Gastrocnemius medialis (tissue), 4 donors: ENCODE measurements around the gene PDE7B. TPM values are rescaled to one million over a fixed set of nuclear protein-coding genes. Genes with fewer than 3 reads are reported as not detected.
A peak's percentile ranks its signal among the peaks of the same experiment; 100 is the strongest.

ENCODE experiments used
- ATAC-seq, 2 donors: fragments of 150-250 bp; one replicate each; pipeline ENCODE4 v1.9.1; 2016
- DNase-seq, 2 donors: peaks; one replicate each; pipeline ENCODE4 v3.0.0-alpha.2; 2019
- H3K27ac ChIP-seq, 4 donors: fragments of 200-600 bp; sonication (generic); 1 replicate in 1 of 4; 2 replicates in 3 of 4; pipeline ENCODE4 v1.5.1; 2016 to 2018; ENCODE audit warnings: mild to moderate bottlenecking in 2 of 4, moderate library complexity in 1 of 4
- H3K27me3 ChIP-seq, 3 donors: fragments of 200-600 bp; sonication (generic) in 2 of 3; 1 replicate in 1 of 3; 2 replicates in 2 of 3; pipeline versions ENCODE4 v1.5.1 to v1.6.0; 2016 to 2019; ENCODE audit warnings: mild to moderate bottlenecking in 1 of 3, moderate library complexity in 1 of 3
- H3K36me3 ChIP-seq, 2 donors: fragments of 200-600 bp; sonication (generic) in 1 of 2; one replicate each; pipeline ENCODE4 v1.5.1; 2017 to 2018
- H3K4me1 ChIP-seq, 2 donors: fragments of 200-600 bp; sonication (generic) in 1 of 2; one replicate each; pipeline ENCODE4 v1.5.1; 2016 to 2017; ENCODE audit warnings: mild to moderate bottlenecking in 2 of 2
- H3K4me3 ChIP-seq, 4 donors: fragments of 200-600 bp; sonication (generic) in 3 of 4; 1 replicate in 1 of 4; 2 replicates in 3 of 4; pipeline ENCODE4 v1.5.1; 2016 to 2019; ENCODE audit warnings: mild to moderate bottlenecking in 2 of 4
- H3K9me3 ChIP-seq, 3 donors: fragments of 200-600 bp; sonication (generic) in 2 of 3; 1 replicate in 1 of 3; 2 replicates in 2 of 3; pipeline ENCODE4 v1.5.1; 2016 to 2019
- POLR2A ChIP-seq, 2 donors: fragments of 450-650 bp; IDR thresholded peaks; one replicate each; pipeline ENCODE4 v1.6.1; 2017; ENCODE audit warnings: antibody characterized with exemption in 2 of 2, mild to moderate bottlenecking in 2 of 2, moderate library complexity in 2 of 2
- in situ Hi-C, 4 donors: fragments of 200-750 bp; cut with MboI; loops; one replicate each; pipeline versions ENCODE4 v1.15.0 to v1.8.0; 2017; ENCODE audit warnings: low sequenced_read_pairs in 4 of 4
- intact Hi-C: fragments of 100-400 bp; cut with DNase I; formaldehyde crosslinking; loops from one replicate; pipeline ENCODE4 v1.15.1; 2023; ENCODE audit warnings: low total_unique reads
- total RNA-seq, 4 donors: library from RNA; depleted of rRNA; stranded (reverse); fragments of >200 nt; gene quantifications; one replicate each; pipeline versions ENCODE4 v1.1.0 to v1.2.3, GENCODE V29; 2016
- TF ChIP-seq, protein P1 (sequence below), 5 experiments: fragments of 450-650 bp in 3 of 5; fragments of 200-600 bp in 2 of 5; sonication (generic) in 2 of 5; IDR thresholded peaks in 4 of 5; conservative IDR thresholded peaks in 1 of 5; 1 replicate in 4 of 5; 2 replicates in 1 of 5; pipeline ENCODE4 v1.5.1; 2016 to 2019; ENCODE audit warnings: antibody characterized with exemption in 5 of 5, mild to moderate bottlenecking in 3 of 5, moderate library complexity in 3 of 5

PDE7B gene
- total RNA-seq, 4 donors from 2014 or later = 2.2 to 3.6 (median 2.7) TPM

DNA sequence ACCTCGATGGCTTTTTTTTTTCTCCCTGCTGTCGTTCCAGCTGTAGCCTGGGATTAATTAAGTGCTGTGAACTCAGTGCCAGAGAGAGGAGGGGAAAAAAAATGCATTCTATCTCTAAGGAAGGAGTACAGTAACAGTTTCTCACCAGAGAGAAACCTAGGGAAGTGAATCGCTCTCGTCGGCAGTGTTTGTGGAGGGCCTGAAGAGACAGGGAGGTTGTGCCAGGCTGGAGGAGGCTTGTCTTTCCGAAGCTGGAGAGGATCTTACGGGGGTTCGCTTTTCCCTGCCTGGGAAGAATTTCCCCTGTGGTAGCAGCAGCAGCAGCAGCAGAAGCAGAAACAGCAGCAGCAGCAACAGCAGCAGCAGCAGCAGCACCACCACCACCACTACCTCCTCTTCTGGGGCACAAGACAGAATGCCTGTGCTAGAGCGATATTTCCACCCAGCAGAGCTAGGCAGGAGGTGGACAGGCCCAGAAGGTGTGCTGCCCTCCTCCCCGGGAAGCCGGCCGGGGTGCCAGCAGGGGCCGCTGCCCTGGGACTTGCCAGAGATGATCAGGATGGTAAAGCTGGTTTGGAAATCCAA is 186.5 kb downstream of the PDE7B start:
- Histone ChIP-seq H3K27ac (peak overlapping the region; percentile 62 to 76 (median 69)), H3K27me3 (no peaks in the 10 kb centered on the region), H3K4me1 (peaks cover 19 to 43% of the 10 kb centered on the region in 2 donors), H3K4me3 (peak overlapping the region; percentile 29 to 45 (median 38)), H3K36me3 (no peaks in the 10 kb centered on the region), H3K9me3 (no peaks in the 10 kb centered on the region)
- TF ChIP-seq, protein P1, sequence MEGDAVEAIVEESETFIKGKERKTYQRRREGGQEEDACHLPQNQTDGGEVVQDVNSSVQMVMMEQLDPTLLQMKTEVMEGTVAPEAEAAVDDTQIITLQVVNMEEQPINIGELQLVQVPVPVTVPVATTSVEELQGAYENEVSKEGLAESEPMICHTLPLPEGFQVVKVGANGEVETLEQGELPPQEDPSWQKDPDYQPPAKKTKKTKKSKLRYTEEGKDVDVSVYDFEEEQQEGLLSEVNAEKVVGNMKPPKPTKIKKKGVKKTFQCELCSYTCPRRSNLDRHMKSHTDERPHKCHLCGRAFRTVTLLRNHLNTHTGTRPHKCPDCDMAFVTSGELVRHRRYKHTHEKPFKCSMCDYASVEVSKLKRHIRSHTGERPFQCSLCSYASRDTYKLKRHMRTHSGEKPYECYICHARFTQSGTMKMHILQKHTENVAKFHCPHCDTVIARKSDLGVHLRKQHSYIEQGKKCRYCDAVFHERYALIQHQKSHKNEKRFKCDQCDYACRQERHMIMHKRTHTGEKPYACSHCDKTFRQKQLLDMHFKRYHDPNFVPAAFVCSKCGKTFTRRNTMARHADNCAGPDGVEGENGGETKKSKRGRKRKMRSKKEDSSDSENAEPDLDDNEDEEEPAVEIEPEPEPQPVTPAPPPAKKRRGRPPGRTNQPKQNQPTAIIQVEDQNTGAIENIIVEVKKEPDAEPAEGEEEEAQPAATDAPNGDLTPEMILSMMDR (IDR thresholded peaks at IDR 0.05 in 4 of 5, conservative IDR thresholded peaks at IDR 0.05 in 1 of 5) = peak in 2 of 5 experiments; percentile 18 to 22
- no peak for TF ChIP-seq POLR2A (IDR thresholded peaks at IDR 0.05)
- intact Hi-C loops = loop anchor here (5.0 kb wide), 1 partner anchor 64 kb away; no protein-coding TSS in a partner anchor
- DNase-seq (no peak), ATAC-seq (peak; percentile 24 to 39)
- in situ Hi-C loops = no loop called here

DNA sequence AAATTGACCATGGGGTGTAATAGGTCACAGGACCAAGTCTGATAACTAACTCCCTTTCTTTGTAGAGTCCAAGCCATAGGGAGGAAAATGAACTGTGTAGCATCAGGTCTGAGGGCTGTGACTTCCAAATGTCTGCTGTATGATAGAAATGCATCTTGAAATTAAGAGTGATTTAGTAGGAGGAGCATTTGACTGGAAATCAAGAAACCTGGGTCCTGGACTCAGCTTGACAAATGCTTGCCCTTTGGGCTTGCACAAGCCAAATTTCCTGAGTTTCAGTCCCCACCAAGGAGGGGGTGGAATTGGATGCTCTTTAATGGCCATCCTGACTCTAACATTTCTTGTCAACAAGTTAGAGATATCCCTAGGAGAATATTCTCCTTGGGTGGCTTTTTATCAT is 187.0 kb downstream of the PDE7B start:
- Histone ChIP-seq H3K27ac (peak overlapping the region; percentile 62 to 76 (median 69)), H3K36me3 (no peaks in the 10 kb centered on the region), H3K9me3 (no peaks in the 10 kb centered on the region), H3K4me3 (peak overlapping the region; percentile 29 to 45 (median 38)), H3K27me3 (no peaks in the 10 kb centered on the region), H3K4me1 (peaks cover 16 to 45% of the 10 kb centered on the region in 2 donors)
- TF ChIP-seq POLR2A (IDR thresholded peaks at IDR 0.05) = no peak
- TF ChIP-seq, protein P1 (IDR thresholded peaks at IDR 0.05 in 4 of 5, conservative IDR thresholded peaks at IDR 0.05 in 1 of 5) = no peak
- DNase-seq = no peak
- intact Hi-C loops = loop anchor here (5.0 kb wide), 1 partner anchor 64 kb away; no protein-coding TSS in a partner anchor
- ATAC-seq = no peak
- in situ Hi-C loops = no loop called here

DNA sequence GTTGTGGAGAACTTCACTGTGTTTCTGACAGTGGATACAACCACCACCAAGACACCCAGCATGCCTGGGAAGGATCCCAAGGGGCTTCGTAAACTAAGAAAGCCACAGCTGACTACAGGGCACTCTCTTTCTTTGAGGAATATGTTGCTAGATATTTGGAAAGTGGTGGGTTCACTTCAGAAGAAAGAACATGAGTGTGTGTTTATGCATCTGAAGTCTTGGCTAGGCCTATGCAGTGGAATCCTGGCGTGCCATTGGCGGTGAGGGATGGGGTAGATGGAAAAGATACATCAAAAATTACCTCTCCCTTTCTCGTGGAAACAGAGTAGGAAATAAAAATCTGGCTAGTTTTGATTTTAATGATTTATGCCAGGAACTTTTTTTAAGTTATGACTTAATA is 187.7 kb downstream of the PDE7B start:
- Histone ChIP-seq H3K4me1 (peaks cover 16 to 46% of the 10 kb centered on the region in 2 donors), H3K27ac (peak overlapping the region; percentile 62 to 76 (median 69)), H3K36me3 (no peaks in the 10 kb centered on the region), H3K4me3 (peak overlapping the region; percentile 29 to 45 (median 38)), H3K27me3 (no peaks in the 10 kb centered on the region), H3K9me3 (no peaks in the 10 kb centered on the region)
- DNase-seq (no peak), ATAC-seq (no peak)
- intact Hi-C loops (loop anchor here (5.0 kb wide), 1 partner anchor 63 kb away; no protein-coding TSS in a partner anchor), in situ Hi-C loops (no loop called here)
- no peak for TF ChIP-seq POLR2A (IDR thresholded peaks at IDR 0.05)
- TF ChIP-seq, protein P1 (IDR thresholded peaks at IDR 0.05 in 4 of 5, conservative IDR thresholded peaks at IDR 0.05 in 1 of 5) = no peak

DNA sequence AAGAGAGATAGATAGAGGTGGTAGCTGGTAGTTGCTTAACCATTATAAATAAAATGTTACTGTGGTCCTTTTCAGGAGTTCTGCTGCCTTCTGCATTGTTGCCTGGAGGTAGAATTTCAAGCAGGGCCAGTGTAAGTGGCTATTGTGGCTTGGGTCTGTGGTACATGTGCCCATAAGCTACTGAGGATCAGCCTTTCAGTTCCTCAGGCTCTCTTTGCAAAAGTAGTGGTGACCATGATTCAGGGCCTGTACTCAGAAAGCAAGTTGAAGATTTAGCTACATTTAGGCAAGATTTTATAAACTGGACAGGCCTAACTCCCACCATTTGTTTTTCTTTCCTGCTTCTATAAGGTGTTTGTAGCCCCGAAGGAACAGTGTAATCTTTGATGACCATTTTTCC is 199.0 kb downstream of the PDE7B start:
- H3K36me3 ChIP-seq = no peaks in the 10 kb centered on the region
- DNase-seq = no peak
- ATAC-seq = no peak
- intact Hi-C loops (no loop called here), in situ Hi-C loops (no loop called here)
- TF ChIP-seq POLR2A (IDR thresholded peaks at IDR 0.05) = no peak
- TF ChIP-seq, protein P1 (IDR thresholded peaks at IDR 0.05 in 4 of 5, conservative IDR thresholded peaks at IDR 0.05 in 1 of 5) = no peak
- H3K4me1 ChIP-seq = peaks cover 0 to 11% of the 10 kb centered on the region in 2 donors
- H3K27ac ChIP-seq = peak overlapping the region; percentile 63 to 79 (median 72)
- H3K4me3 ChIP-seq = no peak overlapping the region
- H3K9me3 ChIP-seq = no peaks in the 10 kb centered on the region
- no peaks in the 10 kb centered on the region for H3K27me3 ChIP-seq
